Duodenal mucosa (tissue), 2 donors: ENCODE data around the gene PEDS1.
"Not testable (repeated sequence)": the region's sequence is repeated elsewhere in the genome, so short reads cannot be mapped to it uniquely, and the experiment has no call there.

Source experiments
- H3K27ac ChIP-seq: one replicate; pipeline ENCODE4 v1.7.0; 2013; ENCODE audit warnings: low read depth, low read length
- H3K27me3 ChIP-seq, 2 donors: one replicate each; pipeline ENCODE4 v1.7.0; 2013; ENCODE audit warnings: low read length in 2 of 2, control low read depth in 1 of 2; ENCODE audit not compliant: insufficient read depth in 2 of 2, control insufficient read depth in 1 of 2
- H3K36me3 ChIP-seq, 2 donors: one replicate each; pipeline ENCODE4 v1.7.0; 2013; ENCODE audit warnings: low read length in 2 of 2, control low read depth in 1 of 2; ENCODE audit not compliant: insufficient read depth in 2 of 2, control insufficient read depth in 1 of 2
- H3K4me1 ChIP-seq, 2 donors: one replicate each; pipeline ENCODE4 v1.7.0; 2013; ENCODE audit warnings: low read length in 2 of 2, control low read depth in 1 of 2; ENCODE audit not compliant: insufficient read depth in 2 of 2, control insufficient read depth in 1 of 2
- H3K4me3 ChIP-seq, 2 donors: one replicate each; pipeline ENCODE4 v1.7.0; 2013; ENCODE audit warnings: low read length in 2 of 2, low read depth in 1 of 2
- H3K9ac ChIP-seq, 2 donors: one replicate each; pipeline ENCODE4 v1.7.0; 2013; ENCODE audit warnings: low read length in 2 of 2, low read depth in 1 of 2
- H3K9me3 ChIP-seq, 2 donors: one replicate each; pipeline ENCODE4 v1.7.0; 2013; ENCODE audit warnings: low read length in 2 of 2, control low read depth in 1 of 2; ENCODE audit not compliant: control insufficient read depth in 1 of 2

The PEDS1 gene

GRCh38 chr20:50153500-50154377 lies at the start of gene PEDS1:
PEDS1 (minus strand) TSS chr20:50153723; CDS start chr20:50153637, 86 bp downstream.
- peak within 1 kb of the TSS; percentile 82 to 94 for H3K9ac ChIP-seq
- H3K27me3 ChIP-seq = no peaks in the 10 kb centered on the region
- H3K4me3 ChIP-seq = peak within 1 kb of the TSS; percentile 83 to 87
- H3K9me3 ChIP-seq = no peaks in the 10 kb centered on the region
- peaks cover 40 to 44% of the 10 kb centered on the region in 2 donors for H3K4me1 ChIP-seq
- H3K36me3 ChIP-seq = peaks cover 0 to under 1% of the 10 kb centered on the region in 2 donors
- peak within 1 kb of the TSS; percentile 84 for H3K27ac ChIP-seq

DNA sequence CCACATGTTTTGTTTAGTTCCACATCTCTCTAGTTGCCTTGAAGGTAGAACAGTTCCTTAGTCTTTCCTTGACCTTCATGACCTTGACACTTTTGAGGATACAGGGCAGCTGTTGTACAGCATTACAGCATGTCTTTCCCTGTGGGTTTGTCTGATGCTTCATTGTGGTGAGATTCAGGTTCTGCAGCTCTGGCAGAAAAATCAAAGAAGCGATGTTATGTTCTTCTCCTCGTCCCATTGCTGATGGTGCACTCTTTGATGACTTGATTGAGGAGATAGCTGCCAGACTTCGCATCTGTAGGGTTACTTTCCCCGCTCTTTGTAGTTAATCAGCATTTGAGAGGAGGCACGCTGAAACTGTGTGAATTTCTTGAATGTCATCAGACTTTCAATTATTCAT lies 49.2 kb upstream of the PEDS1 start:
- no peaks in the 10 kb centered on the region for H3K27me3 ChIP-seq
- no peak overlapping the region for H3K4me3 ChIP-seq
- no peaks in the 10 kb centered on the region for H3K36me3 ChIP-seq
- H3K4me1 ChIP-seq = no peaks in the 10 kb centered on the region
- H3K27ac ChIP-seq = no peak overlapping the region
- no peak overlapping the region for H3K9ac ChIP-seq
- H3K9me3 ChIP-seq = no peaks in the 10 kb centered on the region

DNA sequence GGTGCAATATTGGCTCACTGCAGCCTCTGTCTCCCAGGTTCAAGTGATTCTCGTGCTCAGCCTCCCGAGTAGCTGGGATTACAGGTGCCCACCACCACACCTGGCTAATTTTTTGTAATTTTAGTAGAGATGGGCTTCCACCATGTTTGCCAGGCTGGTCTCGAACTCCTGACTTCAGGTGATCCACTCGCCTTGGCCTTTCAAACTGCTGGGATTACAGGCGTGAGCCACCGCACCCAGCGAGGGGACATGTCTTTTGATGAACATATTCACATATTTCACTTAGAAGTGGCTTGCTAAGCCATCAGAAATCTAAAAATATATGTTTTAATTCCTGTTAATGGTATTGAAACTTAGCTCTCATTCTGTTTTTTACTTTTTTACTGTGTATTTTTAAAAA lies 48.2 kb upstream of the PEDS1 start:
- not testable (repeated sequence) for H3K36me3 ChIP-seq, H3K27ac ChIP-seq, H3K9ac ChIP-seq, H3K9me3 ChIP-seq, H3K4me3 ChIP-seq, H3K27me3 ChIP-seq, H3K4me1 ChIP-seq

- Histone ChIP-seq H3K4me3 (no peak overlapping the region), H3K36me3 (no peaks in the 10 kb centered on the region), H3K27ac (no peak overlapping the region), H3K27me3 (no peaks in the 10 kb centered on the region), H3K4me1 (no peaks in the 10 kb centered on the region), H3K9me3 (no peaks in the 10 kb centered on the region), H3K9ac (no peak overlapping the region)
These were observed 47.1 kb upstream of the PEDS1 start for GRCh38 chr20:50200482-50201104.

DNA sequence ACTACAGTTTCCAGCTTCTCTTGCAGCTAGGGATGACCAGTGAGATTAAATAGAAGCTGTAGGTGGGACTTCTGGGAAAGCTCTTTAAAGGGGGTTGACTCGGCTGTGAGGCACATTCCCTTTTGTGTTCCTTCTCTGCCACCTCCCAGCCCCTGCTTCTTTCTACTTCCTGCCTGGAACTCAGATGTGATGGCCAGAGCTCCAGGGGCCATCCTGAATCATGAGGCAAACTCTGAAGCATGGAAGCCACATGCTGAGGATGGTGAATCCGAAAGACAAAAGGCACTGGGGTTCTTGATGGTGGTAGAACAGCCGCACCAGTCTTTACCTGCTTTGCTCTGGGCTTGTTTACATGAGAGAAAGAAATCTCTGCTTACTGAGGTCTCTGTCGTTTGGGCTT lies 46.2 kb upstream of the PEDS1 start:
- Histone ChIP-seq H3K9me3 (no peaks in the 10 kb centered on the region), H3K36me3 (no peaks in the 10 kb centered on the region), H3K9ac (no peak overlapping the region), H3K27ac (no peak overlapping the region), H3K27me3 (no peaks in the 10 kb centered on the region), H3K4me3 (no peak overlapping the region), H3K4me1 (peaks cover 1 to 3% of the 10 kb centered on the region in 2 donors)

DNA sequence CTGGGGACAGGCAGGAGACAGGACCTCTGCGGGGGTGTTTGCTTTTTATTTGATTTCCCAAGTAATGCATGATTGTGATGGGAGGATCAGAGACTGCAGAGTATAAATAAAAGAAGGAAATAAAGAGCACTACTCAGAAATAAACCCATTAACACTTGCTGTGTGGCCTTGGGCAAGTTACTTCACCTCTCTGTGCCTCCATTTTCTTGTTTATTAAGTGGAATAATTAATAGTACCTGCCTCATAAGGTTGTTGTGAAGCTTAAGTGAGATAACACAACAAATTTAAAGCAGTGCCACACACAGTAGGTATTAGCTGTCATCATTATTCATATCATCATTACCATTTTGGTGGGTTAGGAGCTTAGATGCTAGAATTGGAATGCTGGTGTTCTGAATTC lies 45.2 kb upstream of the PEDS1 start:
- H3K9me3 ChIP-seq = no peaks in the 10 kb centered on the region
- H3K27me3 ChIP-seq = no peaks in the 10 kb centered on the region
- H3K4me1 ChIP-seq = peaks cover 8 to 11% of the 10 kb centered on the region in 2 donors
- H3K4me3 ChIP-seq = no peak overlapping the region
- no peak overlapping the region for H3K27ac ChIP-seq
- peaks cover 0 to 8% of the 10 kb centered on the region in 2 donors for H3K36me3 ChIP-seq
- H3K9ac ChIP-seq = no peak overlapping the region

GRCh38 chr20:50198180-50198666 lies 44.7 kb upstream of the PEDS1 start:
- H3K4me3 ChIP-seq = no peak overlapping the region
- peaks cover 13 to 16% of the 10 kb centered on the region in 2 donors for H3K4me1 ChIP-seq
- H3K27ac ChIP-seq = no peak overlapping the region
- no peaks in the 10 kb centered on the region for H3K27me3 ChIP-seq
- no peaks in the 10 kb centered on the region for H3K9me3 ChIP-seq
- peaks cover 0 to 11% of the 10 kb centered on the region in 2 donors for H3K36me3 ChIP-seq
- H3K9ac ChIP-seq = no peak overlapping the region

DNA sequence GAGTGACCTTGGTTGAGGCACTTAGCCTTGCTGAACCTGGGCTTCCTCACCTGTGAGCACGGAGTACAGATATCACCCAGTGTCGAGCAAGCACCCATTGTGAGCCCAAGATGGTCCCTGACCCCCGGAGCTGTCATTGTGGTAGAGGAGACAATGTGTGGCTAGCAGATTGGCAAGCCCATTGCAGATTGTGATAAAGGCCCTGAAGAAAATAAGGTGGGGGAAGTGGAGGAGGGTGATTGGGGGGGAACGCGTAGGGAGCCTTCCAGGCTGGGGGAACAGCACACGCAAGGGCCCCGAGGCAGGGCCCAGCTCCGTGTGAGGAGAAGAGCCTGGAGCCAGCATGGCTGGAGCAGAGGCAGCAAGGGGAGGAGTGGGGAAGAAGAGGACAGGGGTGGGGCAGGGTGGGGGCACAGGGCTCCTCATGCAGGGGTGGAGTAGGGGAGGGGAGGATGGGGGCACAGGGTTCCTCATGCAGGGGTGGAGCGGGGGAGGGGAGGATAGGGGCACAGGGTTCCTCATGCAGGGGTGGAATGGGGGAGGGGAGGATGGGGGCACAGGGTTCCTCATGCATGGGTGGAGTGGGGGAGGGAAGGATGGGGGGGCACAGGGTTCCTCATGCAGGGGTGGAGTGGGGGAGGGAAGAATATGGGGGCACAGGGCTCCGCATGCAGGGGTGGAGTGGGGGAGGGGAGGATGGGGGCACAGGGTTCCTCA lies 44.1 kb upstream of the PEDS1 start:
- H3K9me3 ChIP-seq = no peaks in the 10 kb centered on the region
- peaks cover 0 to 13% of the 10 kb centered on the region in 2 donors for H3K36me3 ChIP-seq
- no peaks in the 10 kb centered on the region for H3K27me3 ChIP-seq
- H3K27ac ChIP-seq = no peak overlapping the region
- H3K9ac ChIP-seq = no peak overlapping the region
- H3K4me3 ChIP-seq = no peak overlapping the region
- H3K4me1 ChIP-seq = peaks cover 18 to 22% of the 10 kb centered on the region in 2 donors

DNA sequence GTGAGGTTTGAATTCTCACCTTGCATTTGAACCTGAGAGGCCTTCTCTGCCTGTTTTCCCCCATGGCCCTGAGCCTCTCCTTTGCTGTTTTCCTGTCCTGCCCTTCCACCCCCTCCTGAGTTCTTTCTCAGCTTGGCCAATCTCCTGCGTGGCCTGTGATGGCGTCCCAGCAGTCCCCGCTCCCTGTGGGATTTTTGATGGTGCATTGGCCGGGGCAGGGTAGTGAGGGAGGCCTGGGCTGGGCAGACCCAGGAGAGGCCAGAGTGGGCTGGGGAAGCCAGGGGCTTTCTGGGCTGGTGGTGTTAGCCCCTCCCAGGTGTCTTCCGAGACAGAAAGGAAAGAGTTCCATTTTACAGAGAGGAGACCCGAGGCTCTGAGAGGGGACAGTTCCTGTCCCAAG lies 43.4 kb upstream of the PEDS1 start:
- Histone ChIP-seq H3K9ac (no peak overlapping the region), H3K4me3 (no peak overlapping the region), H3K27me3 (no peaks in the 10 kb centered on the region), H3K36me3 (peaks cover 0 to 13% of the 10 kb centered on the region in 2 donors), H3K9me3 (no peaks in the 10 kb centered on the region), H3K4me1 (peaks cover 20 to 23% of the 10 kb centered on the region in 2 donors), H3K27ac (no peak overlapping the region)

GRCh38 chr20:50196248-50196647 lies 42.7 kb upstream of the PEDS1 start:
- peaks cover 20 to 23% of the 10 kb centered on the region in 2 donors for H3K4me1 ChIP-seq
- no peak overlapping the region for H3K27ac ChIP-seq
- no peaks in the 10 kb centered on the region for H3K9me3 ChIP-seq
- H3K36me3 ChIP-seq = peaks cover 0 to 13% of the 10 kb centered on the region in 2 donors
- no peaks in the 10 kb centered on the region for H3K27me3 ChIP-seq
- H3K4me3 ChIP-seq = no peak overlapping the region
- H3K9ac ChIP-seq = no peak overlapping the region
